C4-2B (cell line): ENCODE data around the gene PUM2.

Source experiments
- CTCF ChIP-seq: fragments of 450-650 bp; conservative IDR thresholded peaks from 2 replicates; pipeline ENCODE4 v1.5.1; 2017; ENCODE audit warnings: mild to moderate bottlenecking
- ZFX ChIP-seq: fragments of 450-650 bp; IDR thresholded peaks from 2 replicates; pipeline ENCODE4 v1.6.1; 2017

- TF ChIP-seq CTCF (no peak), ZFX (no peak)
Observed at GRCh38 chr2:20372896-20373640, 22.4 kb upstream of the PUM2 start.
